H1 (cell line): ENCODE data around the gene CCDC60. TPM values are rescaled to one million over a fixed set of nuclear protein-coding genes. Genes with fewer than 3 reads are reported as not detected.

Experiments used
- CTCF ChIA-PET: fragments of 300-600 bp; sonication (Branson Sonifier 250); formaldehyde crosslinking; loops from one replicate; lab custom pipeline; 2021; ENCODE audit not compliant: partially characterized antibody; lab: Charles Lee
- POLR2A ChIA-PET: fragments of 300-600 bp; sonication (Branson Sonifier 250); formaldehyde crosslinking; loops from one replicate; lab custom pipeline; 2021; ENCODE audit warnings: inconsistent platforms; ENCODE audit not compliant: partially characterized antibody; lab: Charles Lee
- DNase-seq, 2 experiments: peaks; one replicate each; pipeline versions ENCODE4 v3.0.0 to v3.0.0-alpha.2; 2010 to 2022; ENCODE audit warnings: low spot score in 2 of 2, low read depth in 1 of 2, mixed read lengths in 1 of 2
- FAIRE-seq: peaks from 2 replicates; lab custom pipeline; 2011; peaks lifted over from hg19 to GRCh38; lab: Jason Lieb, UNC
- H2AFZ ChIP-seq: 2 replicates; pipeline ENCODE4 v1.8.1; 2012; ENCODE audit warnings: low read length, inconsistent platforms
- H2AK5ac ChIP-seq: 2 replicates; pipeline ENCODE4 v1.6.1; 2013; ENCODE audit warnings: low read depth, low read length
- H2BK120ac ChIP-seq: replicated peaks from 2 replicates; pipeline ENCODE3; 2013; ENCODE audit warnings: low read depth, low read length, inconsistent platforms
- H2BK12ac ChIP-seq: 2 replicates; pipeline ENCODE4 v1.6.1; 2013; ENCODE audit warnings: low read depth, low read length
- H2BK15ac ChIP-seq: 2 replicates; pipeline ENCODE4 v1.6.1; 2013; ENCODE audit warnings: low read length
- H2BK20ac ChIP-seq: 2 replicates; pipeline ENCODE4 v1.6.1; 2013; ENCODE audit warnings: low read length
- H2BK5ac ChIP-seq: 2 replicates; pipeline ENCODE4 v1.6.1; 2013; ENCODE audit warnings: low read depth, low read length
- H3K14ac ChIP-seq: 2 replicates; pipeline ENCODE4 v1.6.1; 2013; ENCODE audit warnings: inconsistent platforms; ENCODE audit not compliant: insufficient read length
- H3K18ac ChIP-seq: 2 replicates; pipeline ENCODE4 v1.6.1; 2013; ENCODE audit warnings: low read length; ENCODE audit errors: extremely low read depth
- H3K23ac ChIP-seq: 2 replicates; pipeline ENCODE4 v1.6.1; 2013; ENCODE audit warnings: inconsistent platforms; ENCODE audit not compliant: insufficient read length
- H3K23me2 ChIP-seq: 2 replicates; pipeline ENCODE4 v1.6.1; 2013; ENCODE audit warnings: low read depth, low read length
- H3K27ac ChIP-seq: 2 replicates; pipeline ENCODE4 v1.6.1; 2011; ENCODE audit warnings: low read depth, low read length, inconsistent platforms
- H3K27me3 ChIP-seq, 4 experiments: replicated peaks in 1 of 4; 1 replicate in 1 of 4; 2 replicates in 3 of 4; pipeline versions ENCODE4 v1.6.1 to v1.8.1; 2011 to 2013; ENCODE audit warnings: low read length in 3 of 4, mild to moderate bottlenecking in 3 of 4, inconsistent platforms in 2 of 4, mixed read lengths in 2 of 4, moderate library complexity in 1 of 4; ENCODE audit not compliant: control insufficient read depth in 3 of 4, insufficient read depth in 3 of 4; ENCODE audit errors: extremely low read depth in 1 of 4
- H3K36me3 ChIP-seq, 4 experiments: 2 replicates each; pipeline versions ENCODE4 v1.6.1 to v1.8.1; 2011 to 2013; ENCODE audit warnings: mild to moderate bottlenecking in 4 of 4, low read length in 3 of 4, moderate library complexity in 2 of 4, control low read depth in 1 of 4, inconsistent platforms in 1 of 4; ENCODE audit not compliant: insufficient read depth in 4 of 4, control insufficient read depth in 2 of 4
- H3K4ac ChIP-seq: replicated peaks from 2 replicates; pipeline ENCODE3; 2013; ENCODE audit warnings: low read length, low read depth, mixed read lengths, inconsistent platforms; ENCODE audit not compliant: insufficient read length
- H3K4me1 ChIP-seq, 4 experiments: replicated peaks in 1 of 4; 1 replicate in 1 of 4; 2 replicates in 3 of 4; pipeline versions ENCODE4 v1.6.1 to v1.8.1; 2011 to 2013; ENCODE audit warnings: low read length in 3 of 4, inconsistent platforms in 2 of 4, mixed read lengths in 1 of 4; ENCODE audit not compliant: insufficient read depth in 4 of 4, control insufficient read depth in 3 of 4
- H3K4me2 ChIP-seq, 2 experiments: 2 replicates each; pipeline versions ENCODE4 v1.6.1 to v1.8.1; 2011 to 2013; ENCODE audit warnings: low read depth in 2 of 2, low read length in 2 of 2, control low read depth in 1 of 2, inconsistent platforms in 1 of 2, mild to moderate bottlenecking in 1 of 2; ENCODE audit not compliant: insufficient read depth in 1 of 2
- H3K4me3 ChIP-seq, 4 experiments: fragments of 200-600, 300-600 bp in 1 of 4; sonication (generic), shearing (Covaris generic), sonication (Bioruptor Twin) in 1 of 4; 2 replicates each; pipeline versions ENCODE4 v1.5.1 to v1.8.1; 2011 to 2016; ENCODE audit warnings: low read length in 4 of 4, low read depth in 3 of 4, control low read depth in 2 of 4, inconsistent platforms in 2 of 4, mild to moderate bottlenecking in 2 of 4, mixed read lengths in 1 of 4, moderate library complexity in 1 of 4; ENCODE audit not compliant: insufficient read depth in 2 of 4; ENCODE audit errors: extremely low read depth in 1 of 4
- H3K56ac ChIP-seq: replicated peaks from 2 replicates; pipeline ENCODE3; 2013; ENCODE audit warnings: low read depth, mild to moderate bottlenecking, mixed read lengths, low read length, inconsistent platforms; ENCODE audit not compliant: insufficient read length
- H3K79me1 ChIP-seq: 2 replicates; pipeline ENCODE4 v1.6.1; 2013; ENCODE audit warnings: low read depth, low read length, control low read depth
- H3K79me2 ChIP-seq, 2 experiments: 2 replicates each; pipeline versions ENCODE4 v1.6.1 to v1.8.1; 2012 to 2013; ENCODE audit warnings: low read length in 2 of 2, mild to moderate bottlenecking in 2 of 2, inconsistent platforms in 1 of 2; ENCODE audit not compliant: insufficient read depth in 2 of 2, control insufficient read depth in 1 of 2
- H3K9ac ChIP-seq, 4 experiments: replicated peaks in 1 of 4; 1 replicate in 1 of 4; 2 replicates in 3 of 4; pipeline versions ENCODE4 v1.6.1 to v1.8.1; 2011 to 2013; ENCODE audit warnings: low read depth in 3 of 4, low read length in 3 of 4, control low read depth in 2 of 4, mild to moderate bottlenecking in 2 of 4, moderate library complexity in 2 of 4, inconsistent platforms in 1 of 4; ENCODE audit errors: extremely low read depth in 1 of 4
- H3K9me3 ChIP-seq, 2 experiments: 2 replicates each; pipeline versions ENCODE4 v1.6.1 to v1.8.1; 2012 to 2013; ENCODE audit warnings: mild to moderate bottlenecking in 2 of 2, moderate library complexity in 2 of 2, control low read depth in 1 of 2, inconsistent platforms in 1 of 2, low read depth in 1 of 2, low read length in 1 of 2, mixed read lengths in 1 of 2; ENCODE audit not compliant: insufficient read depth in 2 of 2
- H4K20me1 ChIP-seq, 2 experiments: replicated peaks in 1 of 2; 2 replicates each; pipeline versions ENCODE3 to v1.8.1; 2011 to 2013; ENCODE audit warnings: inconsistent platforms in 2 of 2, low read length in 2 of 2, mild to moderate bottlenecking in 1 of 2; ENCODE audit not compliant: insufficient read depth in 2 of 2, control insufficient read depth in 1 of 2
- H4K5ac ChIP-seq: 2 replicates; pipeline ENCODE4 v1.6.1; 2013; ENCODE audit warnings: low read length, low read depth, mixed read lengths, inconsistent platforms; ENCODE audit not compliant: insufficient read length
- H4K8ac ChIP-seq: 2 replicates; pipeline ENCODE4 v1.8.0; 2013; ENCODE audit warnings: mild to moderate bottlenecking, moderate library complexity, low read length, inconsistent platforms; ENCODE audit not compliant: insufficient read depth; ENCODE audit errors: extremely low read depth
- H4K91ac ChIP-seq: replicated peaks from 2 replicates; pipeline ENCODE3; 2013; ENCODE audit warnings: low read length, mixed read lengths, inconsistent platforms; ENCODE audit not compliant: insufficient read length
- ATF3 ChIP-seq: IDR thresholded peaks from 2 replicates; pipeline ENCODE4 v1.6.1; 2011; ENCODE audit warnings: low read depth, mild to moderate bottlenecking, low read length; ENCODE audit not compliant: insufficient read depth
- BACH1 ChIP-seq: IDR thresholded peaks from 2 replicates; pipeline ENCODE4 v1.6.1; 2012; ENCODE audit warnings: low read length, improper control_type of control experiment
- CBX8 ChIP-seq: fragments of 300-800, 300-1000 bp; sonication (generic); IDR thresholded peaks from 2 replicates; pipeline ENCODE4 v1.7.1; 2016; ENCODE audit warnings: low read depth, low read length, borderline replicate concordance
- E2F6 ChIP-seq: IDR thresholded peaks from 2 replicates; pipeline ENCODE4 v1.6.1; 2012; ENCODE audit warnings: inconsistent platforms
- EGR1 ChIP-seq: IDR thresholded peaks from 2 replicates; pipeline ENCODE4 v1.6.1; 2011; ENCODE audit warnings: low read depth, low read length, borderline replicate concordance
- FOSL1 ChIP-seq: IDR thresholded peaks from 2 replicates; pipeline ENCODE4 v1.6.1; 2011; ENCODE audit warnings: mild to moderate bottlenecking, low read depth, low read length, moderate library complexity; ENCODE audit not compliant: insufficient read depth
- HDAC2 ChIP-seq, 2 experiments: fragments of 300-600 bp in 1 of 2; sonication (generic) in 1 of 2; IDR thresholded peaks; 2 replicates each; pipeline ENCODE4 v1.6.1; 2011 to 2012; ENCODE audit warnings: low read depth in 2 of 2, low read length in 2 of 2, mild to moderate bottlenecking in 2 of 2, moderate library complexity in 2 of 2, borderline replicate concordance in 1 of 2, inconsistent platforms in 1 of 2
- HDAC6 ChIP-seq: IDR thresholded peaks from one replicate; pipeline ENCODE4 v1.7.1; 2012; ENCODE audit warnings: low read depth, mild to moderate bottlenecking, inconsistent platforms, low read length, moderate library complexity
- KDM5A ChIP-seq: fragments of 200-600 bp; IDR thresholded peaks from 2 replicates; pipeline ENCODE4 v1.7.1; 2012; ENCODE audit warnings: mild to moderate bottlenecking, low read length, inconsistent platforms, mixed read lengths
- NANOG ChIP-seq: IDR thresholded peaks from 2 replicates; pipeline ENCODE4 v1.6.1; 2011; ENCODE audit warnings: low read length, low read depth, mild to moderate bottlenecking, inconsistent platforms; ENCODE audit not compliant: insufficient read depth, poor library complexity, severe bottlenecking
- RFX5 ChIP-seq: IDR thresholded peaks from 2 replicates; pipeline ENCODE4 v1.6.1; 2011; ENCODE audit warnings: low read depth, low read length, improper control_type of control experiment, borderline replicate concordance
- SIX5 ChIP-seq: IDR thresholded peaks from 2 replicates; pipeline ENCODE4 v1.6.1; 2011; ENCODE audit warnings: mild to moderate bottlenecking, low read depth, low read length
- WGBS, 2 experiments: shearing (Covaris generic) in 1 of 2; methylation state at CpG; one replicate each; pipeline versions ENCODE4 v1.1.6 to v1.1.7; 2013 to 2015; ENCODE audit warnings: low lambda C conversion rate in 2 of 2, mixed read lengths in 2 of 2, inconsistent platforms in 1 of 2, low coverage in 1 of 2, missing lambda C conversion rate in 1 of 2; ENCODE audit not compliant: insufficient replicate concordance in 2 of 2, insufficient coverage in 1 of 2, insufficient read length in 1 of 2; ENCODE audit errors: extremely low coverage in 1 of 2, missing lambda C conversion rate in 1 of 2; 5-methylcytosine and 5-hydroxymethylcytosine counted together
- polyA plus RNA-seq, 7 experiments: library from polyadenylated mRNA; depleted of rRNA in 3 of 7; stranded (reverse) in 5 of 7; unstranded in 2 of 7; fragments of >200 nt in 5 of 7; fragments of 200-250 nt in 2 of 7; gene quantifications; 1 replicate in 5 of 7; 2 replicates in 1 of 7; 4 replicates in 1 of 7; pipeline versions ENCODE4 v1.2.1 to v1.2.3, GENCODE V29; 2011 to 2013; ENCODE audit warnings: missing spikeins in 2 of 7, mixed read lengths in 2 of 7
- total RNA-seq: library from RNA; stranded (reverse); fragmentation: NEBNext Ultra II Directional; extraction: Animal tissue kit (Norgen Biotek cat#: 25700); gene quantifications from 2 replicates; pipeline ENCODE4 v1.2.1, GENCODE V29; 2021

The CCDC60 gene
- total and polyA plus RNA-seq, 2 of the 8 experiments (the other 6 are each of a cell fraction or from before 2014, with no cell fraction given): 0.05 TPM; not detected in 1

- CTCF ChIA-PET: interaction anchor here (0.6 to 7.2 kb wide), 12 partner anchors 8 to 441 kb away, joined by 3 to 141 read pairs (median 3); no protein-coding TSS in a partner anchor
- no peak overlapping the region for H2AFZ ChIP-seq
- TF ChIP-seq BACH1 (no peak), E2F6 (no peak), NANOG (no peak), HDAC2 (IDR thresholded peaks at IDR 0.05; ENCODE audit: borderline replicate concordance in 1 of 2, low read depth in 2 of 2, low read length in 2 of 2) (no peak), SIX5 (no peak), EGR1 (no peak), CBX8 (no peak), FOSL1 (no peak), KDM5A (no peak), HDAC6 (no peak), RFX5 (no peak), ATF3 (no peak)
Observed at GRCh38 chr12:119447618-119448017, 113.1 kb downstream of the CCDC60 start.

More at GRCh38 chr12:119447618-119448017, 113.1 kb downstream of the CCDC60 start:
- peaks cover 0 to 2% (median 0%) of the 10 kb centered on the region in 4 experiments; a peak in 1 of 7 replicates for H3K27me3 ChIP-seq
- no peak overlapping the region for H2BK120ac ChIP-seq
- H2BK20ac ChIP-seq: no peak overlapping the region
- H3K79me1 ChIP-seq: no peaks in the 10 kb centered on the region
- no peak overlapping the region for H3K4ac ChIP-seq
- H4K91ac ChIP-seq: no peak overlapping the region
- H4K8ac ChIP-seq: no peak overlapping the region
- no peak overlapping the region for H3K14ac ChIP-seq
- no peak for DNase-seq
- H3K56ac ChIP-seq: no peak overlapping the region
- H3K9ac ChIP-seq: no peak overlapping the region
- no peak overlapping the region for H2AK5ac ChIP-seq
- H4K5ac ChIP-seq: no peak overlapping the region
- H3K4me3 ChIP-seq: no peak overlapping the region
- H3K4me2 ChIP-seq: no peak overlapping the region
- 90% methylated on average over 8 of the region's 8 CpGs; no CpG with 5 or more reads in 1 of the 2 experiments for WGBS, 2 experiments
- no peak overlapping the region for H2BK5ac ChIP-seq
- H2BK15ac ChIP-seq: no peak overlapping the region
- no peaks in the 10 kb centered on the region for H3K36me3 ChIP-seq
- no peak for FAIRE-seq
- no peak overlapping the region for H2BK12ac ChIP-seq
- H3K23ac ChIP-seq: no peak overlapping the region
- H3K23me2 ChIP-seq: no peaks in the 10 kb centered on the region; the same call in 1 of the 2 replicates
- no peaks in the 10 kb centered on the region for H3K9me3 ChIP-seq
- H3K79me2 ChIP-seq: no peaks in the 10 kb centered on the region
- H4K20me1 ChIP-seq: no peaks in the 10 kb centered on the region
- H3K18ac ChIP-seq: no peak overlapping the region
- H3K4me1 ChIP-seq: peaks cover 0 to 2% (median 0%) of the 10 kb centered on the region in 4 experiments; a peak in 1 of 7 replicates
- POLR2A ChIA-PET: interaction anchor here (1.8 kb wide), 1 partner anchor 16 kb away, joined by 5 read pairs; no protein-coding TSS in a partner anchor
- H3K27ac ChIP-seq: no peak overlapping the region
